Pancreas (tissue), 10 donors: ENCODE data around the gene COX10. TPM values are rescaled to one million over a fixed set of nuclear protein-coding genes. Genes with fewer than 3 reads are reported as not detected.
"Not testable (repeated sequence)": the region's sequence is repeated elsewhere in the genome, so short reads cannot be mapped to it uniquely, and the experiment has no call there.

Experiments used
- ATAC-seq, 4 donors: fragments of 200-7000 bp; cut with Tn5 transposase; one replicate each; pipeline versions ENCODE4 v1.8.0 to v1.9.1; 2020; ENCODE audit warnings: mild to moderate bottlenecking in 4 of 4, moderate library complexity in 4 of 4
- DNase-seq, 6 donors: peaks; one replicate each; pipeline ENCODE4 v3.0.0-alpha.2; 2020
- FAIRE-seq: peaks from 2 replicates; lab custom pipeline; 2012; peaks lifted over from hg19 to GRCh38; lab: Jason Lieb, UNC
- H3K27ac ChIP-seq, 4 donors: fragments of 200-600 bp; sonication (generic); 1 replicate in 3 of 4; 2 replicates in 1 of 4; pipeline versions ENCODE4 v1.5.0 to v1.8.0; 2020
- H3K27me3 ChIP-seq, 4 donors: fragments of 200-600 bp; one replicate each; pipeline ENCODE4 v1.8.0; 2021
- H3K36me3 ChIP-seq, 3 donors: fragments of 200-600 bp; sonication (generic) in 1 of 3; one replicate each; pipeline versions ENCODE4 v1.5.0 to v1.8.0; 2020 to 2021
- H3K4me1 ChIP-seq, 3 donors: fragments of 200-600 bp; one replicate each; pipeline ENCODE4 v1.8.0; 2021
- H3K4me3 ChIP-seq, 4 donors: fragments of 200-600 bp; sonication (generic) in 2 of 4; one replicate each; pipeline versions ENCODE4 v1.5.0 to v1.8.0; 2020 to 2021
- H3K9me3 ChIP-seq, 4 donors: fragments of 200-600 bp; one replicate each; pipeline ENCODE4 v1.8.0; 2021
- CTCF ChIP-seq, 4 donors: fragments of 200-600 bp; sonication (generic) in 3 of 4; IDR thresholded peaks; one replicate each; pipeline versions ENCODE4 v1.5.0 to v1.8.0; 2021; ENCODE audit warnings: antibody characterized with exemption in 4 of 4
- WGBS, 2 donors: extraction: QIAGEN DNeasy Blood & Tissue Kit; methylation state at CpG; one replicate each; pipeline ENCODE4 v1.1.7; 2013; 5-methylcytosine and 5-hydroxymethylcytosine counted together
- intact Hi-C, 3 donors: fragments of 100-400 bp; cut with DNase I; formaldehyde crosslinking; loops; one replicate each; pipeline versions ENCODE4 v1.11.1 to v1.14.2; 2022
- polyA plus RNA-seq, 2 donors: library from polyadenylated mRNA; stranded (reverse); fragments of 200-250 nt; gene quantifications; one replicate each; pipeline ENCODE4 v1.2.3, GENCODE V29; 2013
- total RNA-seq, 6 donors: library from RNA; stranded (reverse); fragmentation: NEBNext Ultra II Directional in 4 of 6; extraction: Animal tissue kit (Norgen Biotek cat#: 25700) in 4 of 6; gene quantifications; one replicate each; pipeline versions ENCODE4 v1.2.1 to v1.2.4, GENCODE V29; 2021 to 2023
- donor health status: healthy with polysubstance abuse.
- donor health status: DM: no; HTN: no; CAD: no; lungs with moderate emphysema.
- donor health status: DM: no; HTN: no; CAD: no.
- donor health status: control.
- donor health status: control.
- donor health status: Bipolar disorder and iron deficiency.
- donor health status: DM: yes; HTN: yes; CAD: no.
- donor health status: DM: no; HTN: no; CAD: no.
- donor health status: DM: no; HTN: no; CAD: no.
- donor health status: DM: yes; HTN: yes; CAD: no.

Gene COX10
- total and polyA plus RNA-seq, 8 donors, result 4.4 to 10.3 (median 6.0) TPM

DNA sequence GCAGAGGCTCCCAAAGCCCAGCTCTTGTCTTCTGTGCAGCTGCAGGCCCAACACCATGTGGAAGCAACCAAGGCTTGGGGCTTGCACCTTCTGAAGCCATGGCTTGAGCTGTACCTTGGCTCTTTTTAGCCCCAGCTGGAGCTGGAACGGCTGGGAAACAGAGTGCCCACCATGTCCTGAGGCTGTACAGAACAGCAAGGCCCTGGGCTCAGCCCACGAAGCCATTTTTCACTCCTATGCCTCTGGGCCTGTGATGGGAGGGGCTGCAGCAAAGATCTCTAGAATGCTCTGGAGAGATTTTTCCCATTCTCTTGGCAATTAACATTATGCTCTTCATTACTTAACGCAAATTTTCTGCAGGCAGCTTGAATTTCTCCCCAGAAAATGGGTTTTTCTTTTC lies 99.3 kb downstream of the COX10 start:
- H3K4me3 ChIP-seq, result no peak overlapping the region
- no peaks in the 10 kb centered on the region for H3K4me1 ChIP-seq
- TF ChIP-seq CTCF (IDR thresholded peaks at IDR 0.05), result no peak
- 96 to 100% methylated on average over 3 of the region's 3 CpGs for WGBS, 2 donors
- intact Hi-C loops, result no loop called here
- no peak for DNase-seq
- no peak overlapping the region for H3K27ac ChIP-seq
- no peak for ATAC-seq
- no peaks in the 10 kb centered on the region for H3K36me3 ChIP-seq
- no peaks in the 10 kb centered on the region for H3K9me3 ChIP-seq
- H3K27me3 ChIP-seq, result no peaks in the 10 kb centered on the region
- no peak for FAIRE-seq

GRCh38 chr17:14169287-14169686 lies 100.0 kb downstream of the COX10 start:
- FAIRE-seq (no peak), ATAC-seq (no peak), DNase-seq (no peak)
- 83 to 84% methylated on average over 2 of the region's 2 CpGs for WGBS, 2 donors
- Histone ChIP-seq H3K9me3 (no peaks in the 10 kb centered on the region), H3K27ac (no peak overlapping the region), H3K36me3 (no peaks in the 10 kb centered on the region), H3K4me3 (no peak overlapping the region), H3K4me1 (no peaks in the 10 kb centered on the region), H3K27me3 (no peaks in the 10 kb centered on the region)
- intact Hi-C loops, result no loop called here
- TF ChIP-seq CTCF (IDR thresholded peaks at IDR 0.05), result no peak

GRCh38 chr17:14169901-14170300 lies 100.6 kb downstream of the COX10 start:
- Histone ChIP-seq H3K27ac (no peak overlapping the region), H3K4me3 (no peak overlapping the region), H3K36me3 (no peaks in the 10 kb centered on the region), H3K9me3 (no peaks in the 10 kb centered on the region), H3K4me1 (no peaks in the 10 kb centered on the region), H3K27me3 (no peaks in the 10 kb centered on the region)
- WGBS, 2 donors, result 86 to 91% methylated on average over 1 of the region's 1 CpG
- intact Hi-C loops, result no loop called here
- ATAC-seq (no peak), FAIRE-seq (no peak), DNase-seq (no peak)
- no peak for TF ChIP-seq CTCF (IDR thresholded peaks at IDR 0.05)

DNA sequence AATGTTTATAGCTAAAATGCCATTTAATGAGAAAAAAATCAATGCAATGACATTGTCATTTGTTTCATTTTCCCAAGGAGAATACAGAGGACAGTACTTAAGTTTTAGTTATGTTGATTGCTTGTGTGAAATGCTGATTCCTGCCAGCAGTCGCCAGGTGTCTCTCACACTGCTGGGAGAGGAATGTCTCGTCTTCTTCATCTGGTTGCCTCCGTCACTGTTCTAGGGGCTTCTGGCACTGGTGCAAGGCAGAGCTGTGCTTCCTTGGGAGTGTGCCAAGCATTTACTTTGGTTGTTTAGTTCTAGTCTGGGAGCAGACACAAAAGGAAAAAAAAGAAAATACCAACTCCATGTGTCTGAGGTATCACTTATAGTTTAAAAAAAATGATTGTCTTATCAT lies 107.7 kb downstream of the COX10 start:
- DNase-seq, H3K27ac ChIP-seq, H3K4me1 ChIP-seq, H3K4me3 ChIP-seq, FAIRE-seq, H3K9me3 ChIP-seq, ATAC-seq, H3K27me3 ChIP-seq, intact Hi-C loops, H3K36me3 ChIP-seq: not testable (repeated sequence)
- 67 to 78% methylated on average over 3 of the region's 3 CpGs for WGBS, 2 donors

DNA sequence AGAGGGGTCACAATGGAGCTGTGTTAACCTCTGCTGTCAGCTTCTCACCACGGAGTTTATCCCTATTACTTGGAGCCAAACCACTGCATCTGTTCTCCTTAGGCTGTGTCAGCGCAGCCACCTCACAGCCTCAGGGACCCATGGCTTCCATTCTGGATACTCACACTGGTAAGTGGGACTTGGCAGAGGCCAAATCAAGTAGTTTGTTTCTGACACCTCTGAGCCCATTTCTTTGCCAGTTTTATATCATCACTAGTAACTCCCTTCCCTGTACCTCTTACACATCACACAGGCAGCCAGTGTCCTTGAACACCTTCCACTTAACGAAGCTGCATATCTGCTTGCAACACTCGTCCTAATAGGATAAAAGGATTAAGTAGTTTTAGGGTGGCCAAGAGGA lies 108.5 kb downstream of the COX10 start:
- ATAC-seq, DNase-seq, H3K9me3 ChIP-seq, H3K4me3 ChIP-seq, intact Hi-C loops, H3K27ac ChIP-seq, FAIRE-seq, H3K36me3 ChIP-seq, H3K4me1 ChIP-seq, H3K27me3 ChIP-seq: not testable (repeated sequence)
- WGBS, 2 donors, result 96% methylated on average over 1 of the region's 4 CpGs; no CpG with 5 or more reads in 1 of the 2 donors

GRCh38 chr17:14179951-14180350 lies 110.6 kb downstream of the COX10 start:
- H3K36me3 ChIP-seq, FAIRE-seq, H3K4me1 ChIP-seq, H3K27me3 ChIP-seq, H3K4me3 ChIP-seq, H3K27ac ChIP-seq, intact Hi-C loops, DNase-seq, H3K9me3 ChIP-seq: not testable (repeated sequence)
- WGBS, 2 donors, result no CpG with 5 or more reads among the region's 1 CpG
- peak in 1 of 4 donors; percentile 51 for ATAC-seq

DNA sequence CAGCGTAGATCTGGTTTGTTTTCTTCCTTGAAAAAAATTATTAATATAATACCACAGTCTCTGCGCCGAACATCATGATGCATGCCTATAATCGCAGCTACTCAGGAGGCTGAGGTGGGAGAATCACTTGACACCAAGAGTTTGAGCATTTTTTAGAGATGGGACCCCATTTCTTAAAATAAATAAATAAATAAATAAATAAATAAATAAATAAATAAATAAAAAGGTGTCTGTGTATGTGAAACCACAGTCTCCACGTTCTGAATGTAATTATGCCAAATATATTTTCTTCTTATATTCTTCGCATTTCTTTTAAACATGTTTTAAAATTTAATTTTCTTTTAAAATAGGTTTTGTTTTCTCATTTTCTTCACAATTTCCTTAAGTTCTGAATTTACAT lies 112.8 kb downstream of the COX10 start:
- H3K9me3 ChIP-seq, DNase-seq, intact Hi-C loops, H3K4me3 ChIP-seq, H3K27ac ChIP-seq, H3K36me3 ChIP-seq, H3K27me3 ChIP-seq, FAIRE-seq, ATAC-seq, H3K4me1 ChIP-seq: not testable (repeated sequence)
- 92 to 96% methylated on average over 6 of the region's 6 CpGs for WGBS, 2 donors

DNA sequence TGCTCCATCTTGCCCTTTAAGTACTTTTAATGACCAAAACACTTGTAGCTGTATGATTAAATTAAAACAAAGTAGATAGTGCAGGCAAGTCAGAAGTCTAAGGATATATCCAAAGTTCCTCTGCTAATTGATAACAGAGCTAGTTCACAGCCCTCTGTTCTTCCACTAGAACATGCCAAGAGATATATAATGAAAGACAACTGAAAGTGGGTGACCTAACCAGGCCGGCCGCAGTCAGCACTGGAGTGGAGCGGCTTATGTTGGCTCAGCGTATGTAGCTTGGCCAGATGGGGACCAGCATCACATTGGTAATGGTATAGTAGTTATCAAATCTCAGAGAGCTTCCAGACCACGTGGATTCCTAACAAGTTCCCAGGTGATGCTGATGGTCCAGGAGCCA lies 115.2 kb downstream of the COX10 start:
- ATAC-seq, FAIRE-seq, H3K27me3 ChIP-seq, H3K4me3 ChIP-seq, H3K9me3 ChIP-seq, DNase-seq, intact Hi-C loops, H3K4me1 ChIP-seq, H3K27ac ChIP-seq, H3K36me3 ChIP-seq: not testable (repeated sequence)
- WGBS, 2 donors, result 90 to 96% methylated on average over 2 to 5 of the region's 5 CpGs

GRCh38 chr17:14186443-14186842 lies 117.1 kb downstream of the COX10 start:
- not testable (repeated sequence) for DNase-seq

DNA sequence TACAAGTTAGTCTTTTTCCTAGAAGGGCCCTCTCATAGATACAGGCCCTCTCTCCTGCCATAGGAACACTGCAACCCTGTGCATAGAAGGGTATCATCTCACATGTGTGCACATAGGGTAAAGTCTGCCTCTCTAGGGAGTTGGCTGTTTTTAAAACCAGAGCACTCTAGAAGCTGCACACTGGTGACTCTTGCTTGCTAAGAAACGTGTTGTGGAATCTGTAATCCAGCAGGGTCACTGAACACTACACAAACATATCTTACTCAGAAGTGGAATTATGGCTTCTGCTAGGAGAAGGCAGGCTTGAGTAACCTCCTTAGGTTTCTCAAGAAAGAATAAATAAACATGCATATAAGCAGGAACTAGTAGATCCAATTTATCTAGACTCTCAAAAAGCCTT lies 121.5 kb downstream of the COX10 start:
- 75 to 93% methylated on average over 1 of the region's 1 CpG for WGBS, 2 donors
- H3K4me1 ChIP-seq, H3K9me3 ChIP-seq, FAIRE-seq, ATAC-seq, DNase-seq, H3K27me3 ChIP-seq, intact Hi-C loops, H3K36me3 ChIP-seq, H3K4me3 ChIP-seq, H3K27ac ChIP-seq: not testable (repeated sequence)

More at GRCh38 chr17:14186443-14186842, 117.1 kb downstream of the COX10 start:
- H3K4me1 ChIP-seq, H3K27ac ChIP-seq, H3K9me3 ChIP-seq, intact Hi-C loops, FAIRE-seq, H3K36me3 ChIP-seq, ATAC-seq, H3K4me3 ChIP-seq, H3K27me3 ChIP-seq: not testable (repeated sequence)
- WGBS, 2 donors, result 88 to 98% methylated on average over 2 of the region's 4 CpGs
